Measurements from ENCODE around the gene TRAM2. TPM values are rescaled to one million over a fixed set of nuclear protein-coding genes. Genes with fewer than 3 reads are reported as not detected.

TRAM2 gene
- total RNA-seq, 1 experiment from 2014 or later = 21.3 TPM

GRCh38 chr6:52598123-52598823 is 21.4 kb upstream of the TRAM2 start:
- ATAC-seq (peak; percentile 95), DNase-seq (ENCODE audit: low read depth, low spot score) (peak; percentile 69)
- Histone ChIP-seq H4K20me1 (ENCODE audit: insufficient read depth) (no peaks in the 10 kb centered on the region), H3K36me3 (ENCODE audit: control insufficient read depth in 1 of 2, insufficient read depth in 2 of 2, low read length in 2 of 2) (no peaks in the 10 kb centered on the region), H2AFZ (ENCODE audit: low read depth, low read length, poor library complexity, severe bottlenecking) (peak overlapping the region; percentile 74), H3K4me1 (ENCODE audit: control insufficient read depth in 1 of 2, insufficient read depth in 2 of 2, low read length in 2 of 2) (peaks cover 0 to 27% of the 10 kb centered on the region in 2 experiments; a peak in 2 of 4 replicates), H3K9me3 (ENCODE audit: control insufficient read depth in 1 of 2, insufficient read depth in 1 of 2, low read depth in 1 of 2, low read length in 2 of 2) (no peaks in the 10 kb centered on the region), H3K27ac (ENCODE audit: low read depth, low read length) (no peak overlapping the region), H3K79me2 (ENCODE audit: insufficient read depth, low read length) (no peaks in the 10 kb centered on the region), H3K9ac (ENCODE audit: low read length) (no peak overlapping the region), H3K27me3 (ENCODE audit: insufficient read depth, low read length) (no peaks in the 10 kb centered on the region), H3K4me2 (ENCODE audit: low read length) (peak overlapping the region; percentile 40), H3K9me2 (ENCODE audit: insufficient read depth) (no peaks in the 10 kb centered on the region), H3K4me3 (replicated peaks in 1 of 2; ENCODE audit: low read depth in 1 of 2, low read length in 2 of 2) (no peak overlapping the region)
- CTCF ChIA-PET = interaction anchor here (0.7 to 2.1 kb wide), 6 partner anchors 8 to 435 kb away, joined by 3 to 13 read pairs (median 4); no protein-coding TSS in a partner anchor
- POLR2A ChIA-PET = no interaction called here
- intact Hi-C loops (cut with micrococcal nuclease) = loop anchor here (1.0 to 10.0 kb wide), 4 partner anchors 54 to 313 kb away; partner anchors contain the start of gene MCM3
- RAD21 ChIA-PET (ENCODE audit: low non-redundant PET in 1 of 2, low total read pairs in 2 of 2, uncharacterized antibody in 2 of 2, unreplicated experiment in 2 of 2) = interaction anchor here in 1 of 2 experiments (0.7 kb wide), 1 partner anchor 178 kb away, joined by 3 read pairs; the partner anchor contains the start of gene EFHC1
- BruUV-seq (replicated peaks) = no TSS peak
- no peak for TF ChIP-seq JUND (IDR thresholded peaks at IDR 0.05)
- no peak for TF ChIP-seq ZFX (IDR thresholded peaks at IDR 0.05)
- TF ChIP-seq CEBPB (IDR thresholded peaks at IDR 0.05; ENCODE audit: low read depth) = no peak
- no peak for TF ChIP-seq SIN3A (IDR thresholded peaks at IDR 0.05; ENCODE audit: low read depth)
- peak; percentile 31 for TF ChIP-seq YY1 (IDR thresholded peaks at IDR 0.05; ENCODE audit: extremely low read depth, insufficient replicate concordance, low read depth, low read length)
- TF ChIP-seq ATF3 (IDR thresholded peaks at IDR 0.05) = no peak
- TF ChIP-seq TCF7L2 (IDR thresholded peaks at IDR 0.05; ENCODE audit: borderline replicate concordance, extremely low read depth, insufficient read depth, insufficient read length) = no peak
- no peak for TF ChIP-seq EZH2 (IDR thresholded peaks at IDR 0.05)
- no peak for TF ChIP-seq MAX (IDR thresholded peaks at IDR 0.05)
- no peak for TF ChIP-seq EGR1 (IDR thresholded peaks at IDR 0.05; ENCODE audit: low read depth)
- TF ChIP-seq SP1 (IDR thresholded peaks at IDR 0.05; ENCODE audit: low read depth) = no peak
- TF ChIP-seq ELF1 (IDR thresholded peaks at IDR 0.05; ENCODE audit: borderline replicate concordance, low read depth) = no peak
- TF ChIP-seq, protein P1, sequence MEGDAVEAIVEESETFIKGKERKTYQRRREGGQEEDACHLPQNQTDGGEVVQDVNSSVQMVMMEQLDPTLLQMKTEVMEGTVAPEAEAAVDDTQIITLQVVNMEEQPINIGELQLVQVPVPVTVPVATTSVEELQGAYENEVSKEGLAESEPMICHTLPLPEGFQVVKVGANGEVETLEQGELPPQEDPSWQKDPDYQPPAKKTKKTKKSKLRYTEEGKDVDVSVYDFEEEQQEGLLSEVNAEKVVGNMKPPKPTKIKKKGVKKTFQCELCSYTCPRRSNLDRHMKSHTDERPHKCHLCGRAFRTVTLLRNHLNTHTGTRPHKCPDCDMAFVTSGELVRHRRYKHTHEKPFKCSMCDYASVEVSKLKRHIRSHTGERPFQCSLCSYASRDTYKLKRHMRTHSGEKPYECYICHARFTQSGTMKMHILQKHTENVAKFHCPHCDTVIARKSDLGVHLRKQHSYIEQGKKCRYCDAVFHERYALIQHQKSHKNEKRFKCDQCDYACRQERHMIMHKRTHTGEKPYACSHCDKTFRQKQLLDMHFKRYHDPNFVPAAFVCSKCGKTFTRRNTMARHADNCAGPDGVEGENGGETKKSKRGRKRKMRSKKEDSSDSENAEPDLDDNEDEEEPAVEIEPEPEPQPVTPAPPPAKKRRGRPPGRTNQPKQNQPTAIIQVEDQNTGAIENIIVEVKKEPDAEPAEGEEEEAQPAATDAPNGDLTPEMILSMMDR (IDR thresholded peaks at IDR 0.05 in 2 of 3, conservative IDR thresholded peaks at IDR 0.05 in 1 of 3; ENCODE audit: borderline replicate concordance in 1 of 3, insufficient read depth in 1 of 3, low read depth in 2 of 3, low read length in 2 of 3) = peak; percentile 72 to 85 (median 84)
- 0 out of 2 replicates have a peak, but pooled peaks have one; percentile 42 for TF ChIP-seq SRF (IDR thresholded peaks at IDR 0.05; ENCODE audit: low read depth)
- TF ChIP-seq FOSL1 (IDR thresholded peaks at IDR 0.05; ENCODE audit: low read depth) = no peak
- TF ChIP-seq, protein P2, sequence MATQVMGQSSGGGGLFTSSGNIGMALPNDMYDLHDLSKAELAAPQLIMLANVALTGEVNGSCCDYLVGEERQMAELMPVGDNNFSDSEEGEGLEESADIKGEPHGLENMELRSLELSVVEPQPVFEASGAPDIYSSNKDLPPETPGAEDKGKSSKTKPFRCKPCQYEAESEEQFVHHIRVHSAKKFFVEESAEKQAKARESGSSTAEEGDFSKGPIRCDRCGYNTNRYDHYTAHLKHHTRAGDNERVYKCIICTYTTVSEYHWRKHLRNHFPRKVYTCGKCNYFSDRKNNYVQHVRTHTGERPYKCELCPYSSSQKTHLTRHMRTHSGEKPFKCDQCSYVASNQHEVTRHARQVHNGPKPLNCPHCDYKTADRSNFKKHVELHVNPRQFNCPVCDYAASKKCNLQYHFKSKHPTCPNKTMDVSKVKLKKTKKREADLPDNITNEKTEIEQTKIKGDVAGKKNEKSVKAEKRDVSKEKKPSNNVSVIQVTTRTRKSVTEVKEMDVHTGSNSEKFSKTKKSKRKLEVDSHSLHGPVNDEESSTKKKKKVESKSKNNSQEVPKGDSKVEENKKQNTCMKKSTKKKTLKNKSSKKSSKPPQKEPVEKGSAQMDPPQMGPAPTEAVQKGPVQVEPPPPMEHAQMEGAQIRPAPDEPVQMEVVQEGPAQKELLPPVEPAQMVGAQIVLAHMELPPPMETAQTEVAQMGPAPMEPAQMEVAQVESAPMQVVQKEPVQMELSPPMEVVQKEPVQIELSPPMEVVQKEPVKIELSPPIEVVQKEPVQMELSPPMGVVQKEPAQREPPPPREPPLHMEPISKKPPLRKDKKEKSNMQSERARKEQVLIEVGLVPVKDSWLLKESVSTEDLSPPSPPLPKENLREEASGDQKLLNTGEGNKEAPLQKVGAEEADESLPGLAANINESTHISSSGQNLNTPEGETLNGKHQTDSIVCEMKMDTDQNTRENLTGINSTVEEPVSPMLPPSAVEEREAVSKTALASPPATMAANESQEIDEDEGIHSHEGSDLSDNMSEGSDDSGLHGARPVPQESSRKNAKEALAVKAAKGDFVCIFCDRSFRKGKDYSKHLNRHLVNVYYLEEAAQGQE (IDR thresholded peaks at IDR 0.05; ENCODE audit: low read depth) = no peak
- peak; percentile 68 for TF ChIP-seq RAD21 (IDR thresholded peaks at IDR 0.05; ENCODE audit: low read depth)
- TF ChIP-seq, protein P3, sequence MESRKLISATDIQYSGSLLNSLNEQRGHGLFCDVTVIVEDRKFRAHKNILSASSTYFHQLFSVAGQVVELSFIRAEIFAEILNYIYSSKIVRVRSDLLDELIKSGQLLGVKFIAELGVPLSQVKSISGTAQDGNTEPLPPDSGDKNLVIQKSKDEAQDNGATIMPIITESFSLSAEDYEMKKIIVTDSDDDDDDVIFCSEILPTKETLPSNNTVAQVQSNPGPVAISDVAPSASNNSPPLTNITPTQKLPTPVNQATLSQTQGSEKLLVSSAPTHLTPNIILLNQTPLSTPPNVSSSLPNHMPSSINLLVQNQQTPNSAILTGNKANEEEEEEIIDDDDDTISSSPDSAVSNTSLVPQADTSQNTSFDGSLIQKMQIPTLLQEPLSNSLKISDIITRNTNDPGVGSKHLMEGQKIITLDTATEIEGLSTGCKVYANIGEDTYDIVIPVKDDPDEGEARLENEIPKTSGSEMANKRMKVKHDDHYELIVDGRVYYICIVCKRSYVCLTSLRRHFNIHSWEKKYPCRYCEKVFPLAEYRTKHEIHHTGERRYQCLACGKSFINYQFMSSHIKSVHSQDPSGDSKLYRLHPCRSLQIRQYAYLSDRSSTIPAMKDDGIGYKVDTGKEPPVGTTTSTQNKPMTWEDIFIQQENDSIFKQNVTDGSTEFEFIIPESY (IDR thresholded peaks at IDR 0.05; ENCODE audit: extremely low read depth, insufficient replicate concordance, low read length) = no peak
- TF ChIP-seq ZNF274 (IDR thresholded peaks at IDR 0.05; ENCODE audit: low read depth, low read length) = no peak
